Fibroblast of upper back skin (primary cell): ENCODE results near the gene PANK1.
A peak's percentile ranks its signal among the peaks of the same experiment; 100 is the strongest.

Source experiments
- DNase-seq: peaks from one replicate; pipeline ENCODE4 v3.0.0-alpha.2; 2013

Gene PANK1

DNA sequence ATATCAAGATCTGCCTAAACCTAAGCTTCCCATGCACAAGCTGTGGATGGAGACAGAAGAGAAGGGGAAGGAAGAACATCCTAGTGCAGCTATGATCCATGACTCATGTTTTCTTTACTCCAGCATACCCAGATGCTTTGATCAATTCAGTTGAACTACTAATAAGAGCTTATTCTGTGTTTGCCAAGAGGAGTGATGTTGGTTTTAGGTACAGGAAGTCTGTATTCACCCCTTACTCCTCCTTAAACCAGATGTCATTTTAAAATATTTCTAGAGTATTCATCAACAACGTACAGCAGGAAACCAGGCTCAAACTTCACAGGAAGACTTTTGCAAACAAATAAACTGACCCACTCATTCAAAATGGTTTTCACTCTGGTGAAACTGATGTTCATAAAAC lies 29.2 kb downstream of the PANK1 start:
- DNase-seq = peak; percentile 17

DNA sequence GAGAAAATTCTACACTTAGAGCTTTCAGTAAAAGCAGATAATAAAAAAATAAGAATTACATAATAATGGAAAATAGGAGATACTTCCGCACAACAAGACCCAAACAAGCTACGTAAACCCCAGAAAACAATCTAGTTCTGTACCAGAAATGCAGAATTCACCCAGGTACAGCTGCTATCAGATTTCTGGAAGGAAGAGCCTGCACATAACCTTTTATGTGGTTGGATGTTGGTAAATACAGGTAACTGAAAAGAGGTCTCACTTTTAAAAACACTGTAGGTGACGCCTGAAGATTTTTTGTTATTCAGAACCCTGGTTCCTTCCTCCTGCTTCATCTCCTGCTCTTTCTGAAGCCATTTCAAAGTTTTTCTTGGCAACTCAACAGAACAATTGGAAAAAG lies 29.9 kb downstream of the PANK1 start:
- DNase-seq = no peak

DNA sequence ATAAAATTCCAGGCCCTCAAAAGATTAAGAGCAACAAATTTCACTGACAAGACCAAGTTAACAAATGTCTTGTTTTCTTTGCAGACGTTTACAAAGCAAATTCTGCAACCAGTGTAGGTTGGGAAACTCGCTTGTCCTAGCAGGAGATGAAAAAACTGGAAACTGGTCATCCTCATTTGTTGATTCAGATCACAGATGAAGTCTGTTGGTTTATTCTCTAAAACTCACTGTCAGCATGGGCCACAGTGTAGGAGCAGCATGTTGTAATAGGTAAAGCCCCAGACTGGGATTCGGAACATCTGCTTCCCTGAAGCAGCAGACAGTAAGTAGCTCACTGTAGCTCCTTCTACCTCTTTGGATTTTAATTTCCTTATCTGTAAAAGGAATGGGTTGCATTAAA lies 31.5 kb downstream of the PANK1 start:
- no peak for DNase-seq

DNA sequence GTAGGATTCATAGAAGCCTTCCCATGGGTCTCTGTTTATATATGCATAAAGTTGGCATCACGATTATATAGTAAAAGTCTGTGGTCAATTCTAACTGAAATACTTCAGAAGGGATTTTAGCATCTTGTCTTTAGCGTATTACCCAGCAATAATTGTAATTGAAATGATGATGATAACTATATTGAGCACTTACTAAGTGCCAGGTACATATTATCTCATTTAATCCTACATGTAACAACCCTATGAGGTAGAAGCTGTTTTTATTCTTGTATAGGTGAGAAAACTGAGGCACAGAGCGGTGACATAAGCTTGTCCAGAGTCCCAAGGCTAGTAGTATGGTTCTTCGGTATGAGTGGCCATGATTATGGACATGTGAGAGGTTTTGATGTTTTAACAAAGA lies 33.8 kb downstream of the PANK1 start:
- DNase-seq = no peak

DNA sequence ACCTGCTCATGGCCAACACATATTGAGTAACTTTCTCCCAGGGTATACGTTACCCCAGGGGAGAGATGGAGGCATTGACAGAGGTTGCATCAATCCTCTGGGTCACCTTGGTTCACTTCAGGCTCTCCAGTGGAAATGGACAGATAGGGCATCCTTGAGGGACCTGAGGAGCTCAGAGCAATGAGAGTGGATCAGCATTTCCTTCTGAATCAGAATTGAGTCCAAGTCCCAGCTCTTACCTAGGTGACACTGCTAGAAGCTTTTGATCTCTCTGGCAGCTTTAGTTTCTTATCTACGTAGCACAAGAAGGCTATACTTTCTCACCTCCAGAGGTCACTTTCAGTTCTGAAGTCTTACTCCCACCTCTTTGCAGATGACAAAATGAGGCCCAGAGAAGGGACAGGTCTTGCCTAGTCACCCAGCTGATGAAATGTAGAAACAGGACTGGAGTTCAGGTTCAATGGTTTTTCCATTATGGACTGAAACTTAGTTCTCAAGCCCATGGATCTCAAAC lies 35.2 kb downstream of the PANK1 start:
- DNase-seq = no peak

DNA sequence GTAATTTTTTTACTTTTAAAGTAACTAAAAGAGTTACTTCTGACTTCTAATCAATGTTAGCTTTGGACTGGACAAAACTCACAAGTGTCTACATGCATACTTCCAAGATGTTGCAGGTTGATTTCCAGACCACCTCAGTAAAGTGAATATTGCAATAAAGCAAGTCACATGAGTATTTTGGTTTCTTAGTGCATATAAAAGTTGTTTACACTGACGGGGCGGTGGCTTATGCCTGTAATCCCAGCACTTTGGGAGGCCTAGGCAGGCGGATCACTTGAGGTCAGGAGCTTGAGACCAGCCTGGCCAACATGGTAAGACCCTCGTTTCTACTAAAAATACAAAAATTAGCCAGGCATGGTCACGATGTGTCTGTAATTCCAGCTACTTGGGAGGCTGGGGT lies 40.8 kb downstream of the PANK1 start:
- DNase-seq = no peak

DNA sequence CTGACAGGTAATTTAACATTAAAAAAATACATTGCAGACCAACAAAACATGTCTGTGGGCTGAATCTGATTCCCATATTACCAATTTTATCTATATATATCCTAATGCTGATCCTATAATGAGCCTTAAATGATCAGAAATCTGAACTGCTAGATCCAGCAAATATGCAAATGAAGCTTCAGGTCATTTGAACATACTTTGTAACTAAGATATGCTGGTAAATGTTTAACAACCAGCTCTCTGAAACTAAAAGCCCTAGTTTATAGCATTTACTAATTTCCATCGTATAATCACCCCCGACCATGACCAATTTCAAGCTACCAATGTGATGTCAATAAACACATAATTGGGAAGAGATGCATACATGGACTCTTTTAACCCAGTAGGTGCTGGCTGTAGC lies 42.1 kb downstream of the PANK1 start:
- no peak for DNase-seq

DNA sequence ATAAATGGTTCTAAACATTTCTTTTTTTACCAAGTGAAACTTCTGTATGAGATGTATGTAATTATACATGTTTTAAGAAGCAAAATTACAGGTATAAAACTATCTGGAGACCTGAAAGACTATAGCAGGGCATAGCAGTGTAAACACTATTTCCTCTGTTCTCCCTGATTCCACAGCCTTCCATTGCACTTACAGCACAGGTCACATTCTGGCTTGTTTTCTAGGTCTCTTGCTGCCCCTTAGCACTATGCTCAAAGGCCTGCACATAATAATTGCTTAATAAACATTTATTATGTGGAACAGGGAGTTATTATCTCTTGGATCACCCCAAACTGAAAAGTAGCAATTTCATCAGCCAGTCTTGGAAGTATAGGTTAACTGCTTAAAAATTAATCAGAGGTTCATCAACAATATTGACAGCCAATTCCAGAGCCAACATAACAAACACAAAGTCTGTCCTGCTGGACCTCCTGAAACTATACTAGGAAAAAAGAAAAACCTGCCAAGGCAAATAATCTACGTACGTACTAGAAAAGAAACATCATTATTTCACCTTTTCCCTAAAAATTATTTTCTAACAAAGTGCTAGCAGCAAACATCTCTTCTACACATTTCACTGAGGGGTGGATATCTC lies 43.2 kb downstream of the PANK1 start:
- no peak for DNase-seq

DNA sequence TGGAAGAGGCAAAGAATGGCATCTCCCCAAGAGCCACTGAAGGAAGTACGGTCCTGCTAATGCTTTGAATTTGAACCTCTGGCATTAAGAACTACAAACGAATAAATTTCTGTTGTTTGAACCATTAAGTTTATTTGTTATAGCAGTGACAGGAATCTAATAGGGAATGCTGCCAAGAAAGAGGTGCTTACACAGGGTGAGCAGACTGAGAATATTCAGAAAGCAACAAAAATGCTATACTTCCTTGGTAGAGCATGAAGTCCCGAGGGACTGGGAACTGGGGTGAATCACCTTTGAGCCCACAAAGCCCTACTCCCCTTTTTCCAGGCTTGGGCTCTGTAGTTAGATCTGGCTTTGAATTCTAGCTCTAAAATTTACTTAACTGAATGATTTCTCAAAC lies 45.0 kb downstream of the PANK1 start:
- DNase-seq = peak; percentile 20

DNA sequence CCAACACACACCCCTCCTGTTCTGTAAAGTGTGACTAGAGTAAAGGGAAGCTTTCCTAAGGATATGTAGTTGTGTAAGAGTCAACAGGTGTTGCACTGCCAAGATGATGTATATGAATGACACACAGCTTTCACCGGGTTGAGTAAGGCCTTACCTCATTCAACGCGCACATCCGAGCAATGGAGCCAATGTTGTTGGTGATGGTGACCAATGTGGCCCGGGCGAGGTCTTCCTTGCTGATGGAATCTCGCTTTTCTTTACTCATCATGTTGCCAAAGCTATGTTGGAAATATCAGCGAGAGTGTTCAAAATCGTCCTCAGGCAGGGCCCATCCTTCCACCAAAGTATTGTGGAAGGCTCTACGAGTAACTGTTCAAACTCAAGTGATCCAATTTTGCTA lies 52.0 kb downstream of the PANK1 start:
- DNase-seq = no peak

DNA sequence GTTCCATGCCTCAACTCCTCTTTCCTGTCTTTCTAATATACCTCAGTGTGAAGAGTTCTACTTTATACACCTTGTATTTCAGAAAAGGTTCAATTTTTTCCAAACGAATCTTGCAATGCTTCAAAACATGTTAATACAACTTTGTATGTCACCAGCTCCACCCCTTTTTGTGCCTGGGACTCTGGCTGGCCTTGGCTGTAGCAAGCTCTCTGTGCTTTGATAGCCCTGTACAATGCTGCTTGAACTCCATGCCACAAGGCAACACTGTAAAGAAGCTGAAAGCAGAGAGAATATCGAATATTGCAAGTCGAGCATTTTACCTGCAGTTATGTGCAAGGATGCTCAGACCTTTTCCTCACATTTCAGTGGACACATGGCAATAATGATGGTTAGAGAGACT lies 52.5 kb downstream of the PANK1 start:
- DNase-seq = no peak

DNA sequence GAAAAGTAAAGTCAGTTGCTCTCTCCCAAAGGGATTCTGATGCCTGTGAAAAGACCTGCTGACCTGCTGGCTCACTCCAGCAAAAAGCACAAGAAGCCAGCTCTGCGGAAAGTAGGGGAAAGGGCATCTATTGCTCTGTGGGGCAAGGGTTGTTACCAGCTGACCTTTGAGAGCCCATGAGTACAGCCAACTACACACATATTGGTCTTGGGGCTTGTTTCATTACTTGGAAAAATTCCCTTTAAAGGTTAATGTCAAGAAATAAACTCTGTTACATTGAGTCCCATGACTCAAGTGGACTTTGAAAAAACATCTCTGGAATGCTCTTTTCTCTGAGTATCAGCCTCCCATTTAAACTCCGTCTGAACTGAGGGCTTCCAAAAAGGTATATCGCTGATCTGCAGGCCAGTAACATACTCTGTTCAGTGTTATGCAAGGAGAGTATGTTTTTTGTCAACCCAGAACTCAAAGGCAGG lies 53.2 kb downstream of the PANK1 start:
- peak; percentile 21 for DNase-seq

DNA sequence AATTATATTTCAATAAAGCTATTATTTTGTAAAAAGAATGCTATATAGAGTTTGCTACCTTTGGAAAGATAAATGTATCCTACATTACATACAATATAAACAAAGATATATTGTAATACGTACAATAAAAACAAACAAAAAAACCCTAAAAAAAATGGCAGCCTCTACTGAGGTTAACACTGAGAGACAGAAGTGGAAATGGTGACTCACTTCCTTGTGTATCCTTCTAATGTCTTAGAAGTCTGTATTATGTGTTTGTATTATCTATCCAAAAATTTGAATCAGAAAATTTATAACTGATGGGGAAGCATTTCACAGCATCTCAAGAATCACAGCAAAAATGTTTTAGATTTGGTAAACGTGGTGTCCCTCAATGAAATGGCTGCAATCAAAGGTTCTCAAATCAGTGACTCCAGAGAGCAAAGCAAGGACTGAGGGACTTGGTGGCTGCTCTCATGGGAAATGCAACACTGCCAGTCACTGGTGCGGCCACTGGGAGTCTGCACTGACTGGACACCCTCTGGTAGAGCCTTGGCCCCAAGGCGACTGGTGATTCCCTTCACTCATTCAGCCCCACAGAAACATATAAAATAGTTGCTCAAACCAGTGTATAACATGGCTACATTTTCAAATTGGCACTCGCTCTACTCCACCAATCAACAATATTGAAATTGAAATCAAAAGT lies 53.8 kb downstream of the PANK1 start:
- DNase-seq = no peak

DNA sequence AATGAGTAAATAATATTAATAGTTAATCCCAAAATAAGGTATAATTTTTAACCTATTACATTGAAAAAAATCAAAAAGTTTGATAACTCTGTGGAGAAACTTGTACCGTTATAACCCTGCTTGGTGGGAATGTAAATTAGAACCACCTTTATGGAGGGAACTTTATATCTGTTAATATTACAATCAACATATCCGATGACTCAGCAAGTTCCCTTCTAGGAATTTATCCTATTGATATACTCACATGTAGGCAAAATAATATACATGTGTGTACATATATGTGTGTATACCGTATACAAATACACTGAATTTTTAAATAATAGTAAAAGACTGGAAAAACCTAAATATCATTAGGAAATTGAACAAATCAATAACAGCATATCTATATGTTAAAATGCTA lies 54.7 kb downstream of the PANK1 start:
- DNase-seq = no peak

DNA sequence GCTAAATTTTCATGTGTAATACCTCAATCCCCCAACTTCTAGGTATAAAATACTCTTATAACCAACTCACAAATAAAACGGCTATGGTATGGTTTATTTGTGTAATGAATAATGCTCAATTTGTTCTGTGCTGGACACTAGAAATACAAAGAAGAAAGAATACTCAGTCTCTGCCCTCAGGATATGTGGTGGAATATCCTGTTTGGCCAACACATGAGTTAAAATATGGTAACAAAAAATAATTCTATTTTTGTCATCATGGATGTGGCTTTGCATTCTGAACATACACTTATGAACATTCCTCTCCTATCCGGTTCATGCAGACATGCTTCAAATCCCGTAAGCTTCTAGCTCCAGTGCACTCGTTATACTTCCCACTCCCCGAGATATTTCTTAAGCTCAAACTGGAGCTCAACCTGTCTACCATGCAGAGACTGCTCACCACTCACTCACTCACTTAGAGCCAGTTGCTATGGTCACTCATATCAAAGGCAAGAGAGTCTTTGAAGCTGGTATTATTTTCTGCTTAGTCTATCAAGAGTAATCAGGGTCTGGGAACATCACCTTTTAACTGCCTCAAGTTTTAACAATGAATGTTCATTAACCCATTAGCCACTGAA lies 55.8 kb downstream of the PANK1 start:
- no peak for DNase-seq

DNA sequence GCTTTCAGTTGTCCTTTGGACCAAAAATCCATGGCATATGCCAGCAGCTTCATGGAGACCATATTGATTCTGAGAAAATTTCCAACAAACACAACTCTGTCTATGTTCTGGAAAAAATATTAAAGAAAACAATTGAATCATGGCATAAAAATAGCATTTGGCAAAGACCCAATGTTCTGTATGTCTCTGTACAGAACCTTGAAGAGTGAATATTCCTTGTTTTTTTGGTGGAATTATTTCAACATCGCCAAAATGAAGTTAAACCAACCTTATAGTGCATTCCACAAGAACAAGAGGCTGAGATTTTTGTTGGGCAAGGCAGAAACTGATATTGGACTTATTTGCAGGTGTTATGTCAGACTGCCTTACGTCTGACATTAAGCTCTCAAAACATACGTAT lies 56.4 kb downstream of the PANK1 start:
- DNase-seq = no peak

DNA sequence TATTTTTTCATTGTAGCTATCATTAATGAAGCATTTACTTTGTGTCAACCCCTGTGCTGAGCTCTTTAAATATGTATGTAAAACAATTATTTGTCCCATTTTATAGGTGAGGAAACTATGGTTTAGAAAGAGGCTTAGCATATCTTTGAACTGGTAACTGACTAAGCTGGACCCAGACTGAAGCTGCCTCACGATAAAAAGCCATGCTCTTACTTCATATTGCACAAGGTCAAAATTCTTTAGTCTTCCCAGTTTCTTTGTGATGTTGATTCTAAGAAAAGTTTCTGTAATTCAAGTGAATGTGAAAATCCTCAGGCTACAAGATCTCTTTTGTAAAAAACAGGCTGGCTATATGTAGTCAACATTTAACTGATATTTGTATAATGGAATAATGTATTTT lies 63.0 kb downstream of the PANK1 start:
- no peak for DNase-seq

DNA sequence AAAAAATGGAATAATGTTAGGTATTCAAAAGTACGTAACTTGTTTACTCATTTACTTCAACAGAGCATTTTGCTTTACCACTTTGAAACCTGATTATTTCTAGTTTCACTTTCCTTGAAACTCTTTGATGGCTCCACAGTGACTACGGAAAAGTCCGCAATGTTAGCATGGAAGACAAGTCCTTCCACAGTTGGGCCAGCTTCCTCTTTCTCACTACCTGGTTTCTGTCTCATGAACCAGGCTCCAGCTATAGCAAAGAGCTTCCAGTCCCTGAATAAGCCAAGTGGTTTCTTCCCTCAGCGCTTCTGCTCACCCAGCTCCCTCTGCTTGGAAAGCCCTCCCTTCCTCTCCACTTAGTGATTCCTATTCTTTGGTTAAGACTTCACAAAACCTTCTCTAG lies 64.8 kb downstream of the PANK1 start:
- no peak for DNase-seq

DNA sequence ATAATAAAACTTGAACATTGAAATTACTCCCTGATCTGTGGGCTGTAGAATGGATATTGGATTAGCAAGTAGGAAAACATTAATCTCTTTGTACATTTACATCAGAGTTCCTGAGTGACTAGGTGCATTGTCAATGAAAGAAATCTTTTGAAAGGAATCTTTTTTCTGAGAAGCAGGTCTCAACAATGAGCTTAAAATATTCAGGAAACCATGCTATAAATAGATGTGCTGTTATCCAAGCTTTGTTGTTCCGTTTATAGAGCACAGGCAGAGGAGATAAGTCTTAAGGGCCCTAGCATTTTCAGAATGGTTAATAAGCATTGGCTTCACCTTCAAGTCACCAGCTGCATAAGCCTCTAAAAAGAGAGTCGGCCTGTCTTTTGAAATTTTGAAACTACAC lies 68.3 kb downstream of the PANK1 start:
- no peak for DNase-seq

DNA sequence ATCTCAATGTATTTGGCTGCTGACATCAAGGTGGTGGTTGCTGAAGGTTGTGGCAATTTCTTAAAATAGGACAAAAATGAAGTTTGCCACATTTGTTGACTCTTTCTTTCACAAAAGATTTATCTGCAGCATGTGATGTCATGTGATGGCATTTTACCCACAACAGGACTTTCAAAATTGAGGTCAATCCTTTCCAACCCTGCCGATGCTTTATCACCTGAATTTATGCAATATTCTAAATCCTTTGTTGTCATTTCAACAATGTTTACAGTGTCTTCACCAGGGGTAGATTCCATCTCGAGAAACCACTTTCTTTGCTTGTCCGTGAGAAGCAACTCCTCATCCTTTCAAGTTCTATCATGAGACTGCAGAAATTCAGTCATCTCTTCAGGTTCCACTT lies 69.0 kb downstream of the PANK1 start:
- no peak for DNase-seq

DNA sequence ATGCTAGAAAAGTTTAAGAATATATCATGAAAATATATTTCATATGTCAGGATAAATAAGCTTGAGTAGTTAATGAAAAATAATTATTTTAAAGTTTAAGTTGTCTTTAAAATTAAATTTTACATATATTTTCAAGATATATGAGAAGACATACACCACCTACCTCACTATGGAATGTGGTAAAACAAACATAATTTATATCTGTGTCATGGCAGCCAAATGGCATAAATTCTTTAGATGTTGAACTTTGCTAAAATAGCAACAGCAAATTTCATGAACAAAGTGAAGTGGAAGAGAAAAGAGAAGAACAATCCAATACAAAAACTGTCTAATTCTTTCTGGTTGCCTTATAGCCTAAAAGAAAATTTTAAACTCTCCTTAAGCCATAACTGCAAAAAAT lies 70.0 kb downstream of the PANK1 start:
- peak; percentile 28 for DNase-seq

DNA sequence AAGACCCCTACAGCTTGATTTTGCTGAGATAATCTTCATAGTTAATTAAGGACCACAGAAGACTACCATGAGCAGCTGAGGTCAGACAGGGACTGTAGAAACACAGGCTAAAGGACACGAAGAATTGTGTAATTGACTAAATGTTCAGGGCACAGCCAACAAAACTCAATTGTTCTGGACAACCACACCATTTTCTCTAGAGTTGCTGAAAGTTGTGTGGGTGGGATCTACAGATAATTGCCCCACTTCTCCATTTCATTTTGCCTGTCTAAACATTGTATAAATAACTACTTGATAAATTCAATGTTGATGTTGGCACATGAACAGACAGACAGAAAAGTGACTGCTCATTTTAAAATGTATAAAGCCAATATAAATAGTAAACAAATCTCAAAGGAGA lies 70.7 kb downstream of the PANK1 start:
- DNase-seq = no peak

DNA sequence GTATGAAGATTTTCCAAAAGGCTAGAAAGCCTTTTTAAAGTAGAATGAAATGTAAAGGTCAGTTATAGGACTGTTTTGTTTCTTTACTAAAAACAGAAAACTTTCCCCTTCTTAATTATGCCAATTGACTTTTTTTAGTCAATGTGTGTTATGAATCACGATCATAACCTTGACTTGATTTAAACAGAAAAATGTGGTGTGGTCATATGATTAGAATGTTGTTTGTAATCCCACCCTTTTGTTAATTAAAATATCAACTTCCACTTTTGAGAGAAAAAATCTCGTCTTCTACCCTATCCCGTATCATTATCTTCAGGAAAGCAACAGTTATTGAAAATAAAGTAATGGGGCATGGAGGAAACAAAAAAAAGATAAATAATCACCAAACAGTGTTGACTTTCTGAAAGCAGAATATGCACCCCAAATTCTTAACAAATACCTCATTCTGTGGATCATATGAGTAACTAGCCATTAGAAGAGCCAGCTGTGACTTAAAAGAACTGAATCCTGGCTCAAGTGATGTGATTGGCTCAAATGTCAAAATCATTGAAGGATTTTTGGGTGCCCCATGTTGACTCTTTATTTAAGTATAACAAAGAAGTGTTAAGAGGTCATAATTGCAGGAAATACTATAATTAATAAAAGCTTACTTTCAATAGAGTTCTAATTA lies 77.3 kb downstream of the PANK1 start:
- DNase-seq = no peak

DNA sequence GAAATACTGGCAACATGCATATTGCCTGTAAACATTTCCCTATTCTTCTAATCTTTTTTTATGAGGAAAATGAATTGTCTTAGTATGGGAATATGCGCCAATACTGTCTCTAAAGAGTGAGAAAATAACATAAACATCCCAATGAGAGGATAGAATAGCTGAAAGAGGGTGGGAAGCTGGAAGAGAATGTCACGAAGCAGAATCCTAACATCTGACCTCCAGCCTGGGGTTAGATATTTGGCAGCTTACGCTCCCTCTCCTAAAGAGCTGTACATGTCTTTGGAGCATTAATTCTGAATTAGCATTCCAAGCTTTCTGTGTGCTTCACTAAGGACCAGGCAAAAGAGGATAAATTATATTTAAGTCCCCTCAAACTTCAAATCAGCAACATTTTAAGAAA lies 78.0 kb downstream of the PANK1 start:
- DNase-seq = no peak
